Activated T-helper 9 cell treated with anti-CD3 and anti-CD28 coated beads, Interleukin-2, amount 50 U/mL, for 16 hours (primary cell): Measurements from ENCODE around the gene FN3KRP.

Source experiments
- DNase-seq: peaks from one replicate; pipeline ENCODE4 v3.0.0-alpha.2; 2020; ENCODE audit warnings: low read depth

FN3KRP gene, protein sequence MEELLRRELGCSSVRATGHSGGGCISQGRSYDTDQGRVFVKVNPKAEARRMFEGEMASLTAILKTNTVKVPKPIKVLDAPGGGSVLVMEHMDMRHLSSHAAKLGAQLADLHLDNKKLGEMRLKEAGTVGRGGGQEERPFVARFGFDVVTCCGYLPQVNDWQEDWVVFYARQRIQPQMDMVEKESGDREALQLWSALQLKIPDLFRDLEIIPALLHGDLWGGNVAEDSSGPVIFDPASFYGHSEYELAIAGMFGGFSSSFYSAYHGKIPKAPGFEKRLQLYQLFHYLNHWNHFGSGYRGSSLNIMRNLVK

DNA sequence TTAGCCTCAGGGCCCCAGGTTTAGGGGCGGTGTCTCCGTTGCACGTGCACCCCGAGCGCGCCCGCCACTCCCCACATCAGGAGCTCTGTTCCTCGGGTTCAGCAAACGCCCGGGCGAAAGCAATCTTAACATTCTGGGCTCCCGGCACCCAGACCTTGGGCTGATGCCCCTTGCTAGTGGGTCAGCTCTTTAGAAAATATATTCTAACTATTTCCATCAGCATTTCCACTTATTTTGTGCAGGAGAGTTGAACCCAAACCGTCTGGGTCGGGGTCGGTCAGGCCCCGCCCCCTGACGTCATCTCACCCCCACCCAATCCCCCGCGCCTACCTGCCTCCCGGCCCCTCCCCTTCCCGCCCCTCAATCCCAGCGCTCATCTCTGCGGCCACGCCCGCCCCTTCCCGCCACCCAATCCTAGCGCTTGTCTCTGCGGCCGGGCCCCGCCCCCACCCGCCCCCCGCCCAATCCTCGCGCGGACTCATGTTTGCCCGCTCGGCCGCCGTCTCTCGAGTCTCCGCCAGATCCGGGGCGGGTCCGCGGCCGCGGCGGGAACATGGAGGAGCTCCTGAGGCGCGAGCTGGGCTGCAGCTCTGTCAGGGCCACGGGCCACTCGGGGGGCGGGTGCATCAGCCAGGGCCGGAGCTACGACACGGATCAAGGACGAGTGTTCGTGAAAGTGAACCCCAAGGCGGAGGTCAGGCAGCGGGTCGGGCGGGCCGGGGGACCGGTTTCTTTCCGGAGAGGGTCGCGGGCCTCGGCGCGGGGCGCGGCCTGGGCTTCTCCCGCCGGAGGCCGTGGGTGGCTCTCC lies at the start of gene FN3KRP:
TSS of gene FN3KRP (plus strand) at position 504 of the 808 bp plus-strand sequence. CDS start at position 554, 50 bp downstream.
- DNase-seq: peak; percentile 82

GRCh38 chr17:82666931-82667667 lies 49.4 kb upstream of the FN3KRP start:
- DNase-seq: no peak

DNA sequence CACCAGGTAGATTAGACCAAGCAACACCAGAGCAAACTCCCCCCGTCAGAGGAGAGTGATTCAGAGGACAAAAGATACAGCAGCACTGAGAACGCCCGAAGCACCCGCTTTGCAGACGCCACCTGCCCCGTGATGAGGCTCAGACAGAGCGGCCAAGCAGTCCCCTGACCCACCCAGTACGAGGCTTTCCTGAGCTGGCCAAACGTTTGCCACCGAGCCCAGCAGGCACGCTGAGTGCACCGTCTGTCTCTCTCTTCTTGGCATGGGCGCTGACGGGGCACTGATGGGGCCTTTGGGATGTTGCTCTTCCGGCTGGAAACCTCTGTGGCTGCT lies 48.9 kb upstream of the FN3KRP start:
- DNase-seq: no peak

DNA sequence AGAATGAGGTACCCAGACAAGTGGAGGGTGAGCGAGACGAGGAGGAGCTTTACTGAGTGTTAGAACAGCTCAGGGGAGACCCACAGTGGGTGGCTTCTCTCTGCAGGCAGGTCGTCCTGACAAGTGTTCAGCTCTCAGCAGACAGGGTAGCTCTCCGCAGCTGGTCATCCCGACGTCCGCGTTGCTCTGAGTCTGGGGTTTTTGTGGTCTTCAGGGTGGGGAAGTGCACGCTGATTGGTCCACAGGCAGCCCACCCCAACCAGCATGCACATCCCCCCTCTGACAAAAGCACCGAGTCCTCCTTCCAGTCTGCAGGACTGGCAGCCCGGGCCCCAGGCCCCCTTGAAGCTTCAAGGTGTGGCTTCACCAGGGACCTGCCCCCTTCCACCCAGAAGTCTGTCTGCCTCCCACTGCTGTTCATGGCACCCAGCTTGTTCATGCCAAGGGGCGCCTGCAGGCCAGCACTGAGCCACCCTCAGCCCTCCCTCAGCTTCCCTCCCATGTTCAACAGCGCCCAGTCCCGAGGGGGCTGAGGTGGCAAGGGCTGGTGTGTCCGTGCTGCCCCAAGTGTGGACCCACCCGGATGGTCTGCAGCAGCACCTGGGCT lies 48.4 kb upstream of the FN3KRP start:
- DNase-seq: no peak

GRCh38 chr17:82668631-82669099 lies 47.8 kb upstream of the FN3KRP start:
- DNase-seq: no peak

GRCh38 chr17:82670661-82671450 lies 45.6 kb upstream of the FN3KRP start:
- no peak for DNase-seq

DNA sequence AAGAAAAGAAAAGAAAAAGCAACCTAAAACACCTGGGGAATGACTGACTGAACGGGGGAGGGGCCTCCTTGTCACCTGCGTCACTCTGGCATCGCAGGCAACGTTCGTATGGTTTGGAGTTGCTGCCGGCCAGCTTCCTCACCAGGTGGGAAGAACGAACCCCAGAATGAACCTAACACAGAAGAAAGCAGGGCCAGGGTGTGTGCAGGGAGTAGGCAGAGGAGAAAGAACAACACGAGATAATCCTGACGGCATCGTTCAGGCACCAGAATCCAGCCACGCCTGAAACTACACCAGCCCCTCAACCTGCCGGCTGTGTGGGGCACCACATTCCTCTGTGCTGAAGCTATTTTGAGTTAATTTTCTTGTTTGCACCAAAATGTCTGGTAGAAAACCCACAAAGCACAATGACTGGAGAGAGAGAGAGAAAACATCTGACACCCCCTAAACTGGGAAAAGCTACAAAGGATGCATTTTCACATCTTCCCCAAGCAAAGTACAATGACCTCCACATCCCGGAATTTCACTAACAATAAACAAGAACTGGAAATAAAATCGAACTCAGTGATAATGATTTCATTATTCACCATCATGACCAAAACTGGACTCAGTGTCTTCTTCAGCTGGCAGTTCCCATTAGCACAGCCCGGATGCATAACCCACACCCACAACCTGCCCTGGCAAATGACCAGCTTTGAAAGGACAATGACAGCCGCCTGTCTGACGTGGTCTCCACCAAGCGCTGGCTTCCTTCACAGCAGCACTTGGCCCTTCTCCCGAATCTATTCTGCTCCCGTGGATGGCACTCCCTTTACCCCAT lies 41.6 kb upstream of the FN3KRP start:
- no peak for DNase-seq

DNA sequence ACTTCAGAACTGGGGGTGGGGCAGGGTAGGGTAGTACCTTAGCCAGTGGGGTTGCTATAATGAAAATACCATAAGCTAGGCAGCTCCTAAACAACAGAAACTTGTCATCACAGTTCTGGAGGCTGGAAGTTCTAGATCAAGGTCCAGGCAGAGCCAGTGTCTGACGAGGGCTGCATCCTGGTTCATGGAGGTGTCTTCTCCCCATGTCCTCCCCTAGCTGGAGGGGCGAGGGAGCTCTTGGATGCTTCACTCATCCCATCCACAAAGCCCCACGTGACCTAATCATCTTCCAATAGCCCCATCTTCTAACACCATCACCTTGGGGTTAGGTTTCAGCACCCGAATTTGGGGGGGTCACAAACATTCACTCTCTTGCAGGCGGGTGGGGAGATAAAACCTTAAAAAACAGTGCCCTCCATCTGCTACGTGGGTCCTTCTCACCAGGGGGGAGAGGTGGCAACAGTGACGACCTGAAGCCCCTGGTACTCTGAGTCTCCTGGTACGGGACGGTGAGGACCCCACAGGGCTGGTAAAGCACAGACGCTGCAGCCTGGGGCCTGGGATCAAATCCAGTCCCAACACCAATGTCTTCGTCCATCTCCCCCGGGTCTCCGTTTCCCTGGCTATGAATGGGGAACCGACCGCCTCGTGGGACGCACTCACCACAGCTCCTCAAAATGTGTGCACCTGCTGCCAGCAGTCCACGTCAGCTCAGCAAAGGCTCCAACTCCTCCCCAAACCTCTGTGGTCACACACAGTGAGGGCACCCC lies 40.8 kb upstream of the FN3KRP start:
- no peak for DNase-seq

DNA sequence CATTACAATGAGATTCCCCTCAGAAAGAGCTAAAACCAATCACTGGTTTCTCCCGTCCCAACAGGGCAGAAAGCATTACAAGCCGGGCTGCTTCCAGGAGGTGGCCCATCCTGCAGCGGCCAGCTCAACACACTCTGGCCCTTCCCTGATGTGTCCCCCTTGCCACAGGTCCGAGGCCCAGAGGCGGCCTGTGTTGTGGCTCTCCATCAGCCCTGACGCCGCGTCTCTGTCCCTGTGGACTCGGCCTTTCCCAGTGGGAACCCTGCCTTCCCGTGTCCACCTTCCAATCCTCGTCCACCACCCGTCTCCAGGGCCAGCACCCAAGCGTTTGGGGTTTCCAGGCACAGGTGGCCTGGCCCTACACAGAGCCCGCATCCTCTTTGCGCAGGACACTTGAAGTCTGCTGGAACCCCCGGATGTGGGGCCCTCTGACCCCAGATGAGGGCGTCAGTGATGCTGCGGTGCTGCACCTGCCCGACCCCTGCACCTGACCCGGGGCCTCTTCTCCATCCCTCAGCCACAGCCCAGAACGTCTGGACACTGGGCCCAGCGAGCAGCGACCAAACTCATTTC lies 39.1 kb upstream of the FN3KRP start:
- DNase-seq: no peak

GRCh38 chr17:82678265-82678891 lies 38.1 kb upstream of the FN3KRP start:
- DNase-seq: no peak

DNA sequence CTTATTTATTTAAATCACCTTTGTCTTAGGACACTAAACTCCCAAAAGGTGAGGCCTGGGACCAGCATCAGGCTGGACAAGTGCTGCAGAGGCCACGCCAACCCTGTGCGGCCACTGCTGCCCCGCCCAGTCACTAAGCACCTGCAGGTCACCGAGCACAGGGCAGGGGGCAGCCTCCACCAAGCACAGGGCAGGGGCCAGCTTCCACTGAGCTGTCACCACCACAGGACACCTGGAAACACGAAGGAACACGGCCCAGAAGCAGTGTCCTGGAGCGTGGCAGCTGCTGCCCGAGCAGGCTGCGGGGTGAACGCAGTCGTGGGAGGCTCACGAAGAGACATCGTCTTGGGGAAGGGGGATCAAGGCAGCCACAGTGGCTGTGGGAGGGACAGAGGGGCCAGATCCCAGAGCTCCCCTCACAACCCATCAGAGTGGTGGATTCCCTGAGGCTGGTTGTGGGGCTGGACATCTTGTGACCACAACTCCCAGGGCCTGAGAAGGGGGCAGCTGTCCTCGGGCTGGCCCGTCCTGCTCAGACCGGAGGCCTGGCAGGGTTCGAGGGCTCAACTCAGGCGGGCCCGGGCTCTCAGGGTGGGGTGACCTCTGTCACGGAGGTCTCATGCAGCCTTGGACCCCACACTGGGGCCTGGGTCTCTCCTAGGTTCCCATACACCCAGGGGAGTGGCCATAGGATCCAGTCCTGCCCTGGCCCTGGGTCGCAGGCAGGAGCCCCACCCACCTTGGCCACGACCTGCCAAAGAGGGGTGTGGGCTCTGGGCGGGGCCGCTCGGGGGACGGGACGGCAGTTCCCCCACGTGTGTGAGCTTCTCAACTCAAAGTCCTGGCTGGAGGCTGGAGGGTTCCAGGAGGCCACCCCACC lies 36.7 kb upstream of the FN3KRP start:
- DNase-seq: no peak

DNA sequence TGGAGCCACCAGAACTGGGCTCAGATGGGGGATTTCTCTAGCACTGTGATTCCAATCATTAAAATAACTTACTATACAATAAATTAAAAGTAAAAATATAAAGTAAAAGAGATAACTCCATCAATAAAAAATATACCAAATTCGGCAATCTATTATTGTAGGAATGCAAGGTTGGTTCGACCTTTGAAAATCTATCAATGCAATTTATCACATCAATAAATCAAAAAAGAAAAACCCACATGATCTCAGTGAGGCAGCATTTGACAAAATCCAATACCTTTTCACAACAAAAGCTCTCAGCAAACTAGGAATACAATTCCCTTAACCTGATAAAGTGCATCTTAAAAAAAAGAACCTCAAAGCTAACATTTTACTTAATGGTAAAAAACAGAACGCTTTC lies 35.0 kb upstream of the FN3KRP start:
- no peak for DNase-seq

- no peak for DNase-seq
Measured at GRCh38 chr17:82683534-82683933, 33.0 kb upstream of the FN3KRP start.

DNA sequence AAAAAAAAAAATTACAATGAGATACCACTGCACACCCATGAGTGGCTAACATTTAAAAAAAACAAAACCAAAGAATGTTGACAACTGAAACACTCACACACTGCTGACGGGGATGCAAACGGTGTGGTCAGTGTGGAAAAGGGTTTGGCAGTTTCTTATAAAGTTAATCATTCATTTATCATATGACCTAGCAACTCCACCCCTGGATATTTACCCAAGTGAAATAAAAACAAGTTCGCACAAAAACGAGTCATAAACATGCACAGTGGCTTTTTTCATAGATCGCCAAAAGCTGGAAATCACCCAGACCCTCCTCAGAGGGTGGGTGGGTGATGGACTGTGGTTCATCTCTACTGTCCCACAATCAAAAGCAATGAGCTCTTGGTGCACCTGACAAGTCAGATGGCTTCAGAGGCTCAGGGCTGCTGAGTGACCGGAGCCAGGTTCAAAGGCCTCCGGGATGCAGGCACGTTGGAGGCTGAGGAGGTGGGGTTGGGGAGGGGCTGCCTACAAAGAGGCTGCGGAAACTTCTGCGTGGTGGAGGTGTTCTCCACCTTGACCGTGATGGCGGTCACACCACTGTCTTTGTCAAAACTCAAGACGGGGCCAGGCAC lies 32.2 kb upstream of the FN3KRP start:
- DNase-seq: no peak

- DNase-seq: no peak
Measured at GRCh38 chr17:82685291-82685690, 31.2 kb upstream of the FN3KRP start.

DNA sequence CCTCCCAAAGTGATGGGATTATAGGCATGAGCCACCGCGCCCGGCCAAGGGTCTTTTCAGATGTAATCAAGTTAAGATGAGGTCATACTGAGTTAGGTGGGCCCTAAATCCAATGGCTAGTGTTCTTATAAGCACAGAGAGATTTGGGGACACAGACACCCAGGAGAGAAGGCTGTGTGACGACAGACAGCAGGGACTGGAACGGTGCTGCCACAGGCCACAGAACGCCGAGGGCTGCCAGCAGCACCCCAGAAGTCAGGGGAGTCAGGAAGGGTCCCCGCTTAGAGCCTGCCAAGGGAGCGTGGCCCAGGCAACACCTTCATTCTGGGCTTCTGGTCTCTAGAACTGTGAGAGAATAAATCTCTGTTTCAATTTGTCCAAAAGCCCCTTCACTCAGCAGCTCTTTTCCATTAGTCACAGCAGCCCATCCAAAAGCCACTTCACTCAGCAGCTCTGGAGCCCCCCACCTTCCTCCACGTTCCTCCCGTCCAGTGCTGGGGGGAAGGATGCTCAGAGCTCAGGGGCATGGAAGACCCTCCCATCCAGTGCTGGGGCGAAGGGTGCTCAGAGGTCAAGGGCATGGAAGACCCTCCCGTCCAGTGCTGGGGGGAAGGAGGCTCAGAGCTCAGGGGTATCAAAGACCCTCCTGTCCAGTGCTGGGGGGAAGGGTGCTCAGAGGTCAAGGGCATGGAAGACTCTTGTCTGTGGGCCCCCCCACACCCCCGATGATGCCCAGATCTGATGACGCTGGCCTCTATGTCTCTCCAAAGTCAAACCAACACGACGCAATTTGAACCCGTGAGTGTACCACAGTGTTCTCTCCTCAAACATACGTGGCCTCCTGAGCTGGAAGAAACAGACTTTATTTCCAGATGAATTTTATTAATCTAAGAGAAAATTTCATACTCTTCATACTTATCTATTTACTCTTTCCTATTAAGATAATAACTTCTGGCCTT lies 29.9 kb upstream of the FN3KRP start:
- DNase-seq: no peak
